Vagina (tissue), 2 donors: ENCODE measurements around the gene OR2V2. TPM values are rescaled to one million over a fixed set of nuclear protein-coding genes. Genes with fewer than 3 reads are reported as not detected.
A peak's percentile ranks its signal among the peaks of the same experiment; 100 is the strongest.

Experiments used
- DNase-seq, 2 donors: peaks; one replicate each; pipeline ENCODE4 v3.0.0-alpha.2; 2017; ENCODE audit errors: extremely low spot score in 2 of 2
- H3K27ac ChIP-seq: fragments of 200-600 bp; sonication (generic); one replicate; pipeline ENCODE4 v1.5.1; 2019
- H3K27me3 ChIP-seq: fragments of 200-600 bp; sonication (generic); one replicate; pipeline ENCODE4 v1.5.1; 2019
- H3K36me3 ChIP-seq, 2 donors: fragments of 200-600 bp; sonication (generic); one replicate each; pipeline ENCODE4 v1.5.1; 2017 to 2019
- H3K4me1 ChIP-seq: fragments of 200-600 bp; sonication (generic); one replicate; pipeline ENCODE4 v1.5.1; 2019
- H3K4me3 ChIP-seq, 2 donors: fragments of 200-600 bp; sonication (generic); 1 replicate in 1 of 2; 2 replicates in 1 of 2; pipeline ENCODE4 v1.5.1; 2016 to 2019
- H3K9me3 ChIP-seq: fragments of 200-600 bp; sonication (generic); one replicate; pipeline ENCODE4 v1.5.1; 2019
- POLR2A ChIP-seq, 2 donors: fragments of 450-650 bp; IDR thresholded peaks; one replicate each; pipeline ENCODE4 v1.6.1; 2017; ENCODE audit warnings: antibody characterized with exemption in 2 of 2, mild to moderate bottlenecking in 2 of 2, moderate library complexity in 2 of 2
- POLR2AphosphoS5 ChIP-seq, 2 donors: sonication (generic); formaldehyde crosslinking; IDR thresholded peaks; one replicate each; pipeline ENCODE4 v1.9.0; 2017; ENCODE audit warnings: antibody characterized with exemption in 2 of 2, mild to moderate bottlenecking in 2 of 2, low read depth in 1 of 2; ENCODE audit not compliant: insufficient read depth in 1 of 2
- intact Hi-C: fragments of 100-400 bp; cut with DNase I; formaldehyde crosslinking; loops from one replicate; pipeline ENCODE4 v1.15.1; 2023
- total RNA-seq: library from RNA; depleted of rRNA; stranded (reverse); fragments of >200 nt; gene quantifications from one replicate; pipeline ENCODE4 v1.2.3, GENCODE V29; 2016
- TF ChIP-seq, protein P1 (sequence below), 3 experiments: fragments of 450-650 bp in 2 of 3; fragments of 200-600 bp in 1 of 3; sonication (generic) in 1 of 3; IDR thresholded peaks; one replicate each; pipeline ENCODE4 v1.5.1; 2017 to 2019; ENCODE audit warnings: antibody characterized with exemption in 3 of 3, mild to moderate bottlenecking in 2 of 3, moderate library complexity in 2 of 3

Gene OR2V2
- total RNA-seq, 1 donor from 2014 or later: not detected

GRCh38 chr5:181203777-181204112 is 56.4 kb downstream of the OR2V2 start:
- no peaks in the 10 kb centered on the region for H3K27me3 ChIP-seq
- peak overlapping the region; percentile 87 for H3K27ac ChIP-seq
- intact Hi-C loops: no loop called here
- H3K9me3 ChIP-seq: no peaks in the 10 kb centered on the region
- H3K4me1 ChIP-seq: peaks cover 29% of the 10 kb centered on the region
- DNase-seq: no peak
- H3K36me3 ChIP-seq: no peaks in the 10 kb centered on the region
- TF ChIP-seq POLR2A (IDR thresholded peaks at IDR 0.05): no peak
- no peak for TF ChIP-seq POLR2AphosphoS5 (IDR thresholded peaks at IDR 0.05; ENCODE audit: insufficient read depth in 1 of 2, low read depth in 1 of 2)
- TF ChIP-seq, protein P1, sequence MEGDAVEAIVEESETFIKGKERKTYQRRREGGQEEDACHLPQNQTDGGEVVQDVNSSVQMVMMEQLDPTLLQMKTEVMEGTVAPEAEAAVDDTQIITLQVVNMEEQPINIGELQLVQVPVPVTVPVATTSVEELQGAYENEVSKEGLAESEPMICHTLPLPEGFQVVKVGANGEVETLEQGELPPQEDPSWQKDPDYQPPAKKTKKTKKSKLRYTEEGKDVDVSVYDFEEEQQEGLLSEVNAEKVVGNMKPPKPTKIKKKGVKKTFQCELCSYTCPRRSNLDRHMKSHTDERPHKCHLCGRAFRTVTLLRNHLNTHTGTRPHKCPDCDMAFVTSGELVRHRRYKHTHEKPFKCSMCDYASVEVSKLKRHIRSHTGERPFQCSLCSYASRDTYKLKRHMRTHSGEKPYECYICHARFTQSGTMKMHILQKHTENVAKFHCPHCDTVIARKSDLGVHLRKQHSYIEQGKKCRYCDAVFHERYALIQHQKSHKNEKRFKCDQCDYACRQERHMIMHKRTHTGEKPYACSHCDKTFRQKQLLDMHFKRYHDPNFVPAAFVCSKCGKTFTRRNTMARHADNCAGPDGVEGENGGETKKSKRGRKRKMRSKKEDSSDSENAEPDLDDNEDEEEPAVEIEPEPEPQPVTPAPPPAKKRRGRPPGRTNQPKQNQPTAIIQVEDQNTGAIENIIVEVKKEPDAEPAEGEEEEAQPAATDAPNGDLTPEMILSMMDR (IDR thresholded peaks at IDR 0.05): no peak
- peak overlapping the region; percentile 64 to 83 for H3K4me3 ChIP-seq

GRCh38 chr5:181204113-181204825 is 56.9 kb downstream of the OR2V2 start:
- TF ChIP-seq POLR2A (IDR thresholded peaks at IDR 0.05) (no peak), POLR2AphosphoS5 (IDR thresholded peaks at IDR 0.05; ENCODE audit: insufficient read depth in 1 of 2, low read depth in 1 of 2) (no peak)
- TF ChIP-seq, protein P1 (IDR thresholded peaks at IDR 0.05): no peak
- no peak for DNase-seq
- no peaks in the 10 kb centered on the region for H3K36me3 ChIP-seq
- peak overlapping the region; percentile 87 for H3K27ac ChIP-seq
- no peaks in the 10 kb centered on the region for H3K27me3 ChIP-seq
- H3K9me3 ChIP-seq: no peaks in the 10 kb centered on the region
- H3K4me1 ChIP-seq: peaks cover 29% of the 10 kb centered on the region
- H3K4me3 ChIP-seq: peak overlapping the region; percentile 64 to 83
- intact Hi-C loops: no loop called here

- Histone ChIP-seq H3K4me1 (peaks cover 29% of the 10 kb centered on the region), H3K36me3 (no peaks in the 10 kb centered on the region), H3K27me3 (no peaks in the 10 kb centered on the region), H3K27ac (peak within 1 kb of the TSS; percentile 87), H3K9me3 (no peaks in the 10 kb centered on the region), H3K4me3 (peak within 1 kb of the TSS; percentile 64 to 83)
- no peak for DNase-seq
- intact Hi-C loops: no loop called here
- TF ChIP-seq POLR2AphosphoS5 (IDR thresholded peaks at IDR 0.05; ENCODE audit: insufficient read depth in 1 of 2, low read depth in 1 of 2) (peak in 1 of 2 donors; percentile 19), POLR2A (IDR thresholded peaks at IDR 0.05) (no peak)
- TF ChIP-seq, protein P1 (IDR thresholded peaks at IDR 0.05): no peak
Observed at GRCh38 chr5:181204826-181205760, 57.7 kb downstream of the OR2V2 start, which contains the start of gene TRIM7. Gene TRIM7 (minus strand): TSS chr5:181205196. CDS start chr5:181205110, 86 bp downstream.

- H3K4me3 ChIP-seq: peak overlapping the region; percentile 64 to 83
- DNase-seq: no peak
- H3K27ac ChIP-seq: peak overlapping the region; percentile 87
- intact Hi-C loops: no loop called here
- no peaks in the 10 kb centered on the region for H3K36me3 ChIP-seq
- peaks cover 29% of the 10 kb centered on the region for H3K4me1 ChIP-seq
- no peaks in the 10 kb centered on the region for H3K9me3 ChIP-seq
- H3K27me3 ChIP-seq: no peaks in the 10 kb centered on the region
- TF ChIP-seq POLR2A (IDR thresholded peaks at IDR 0.05): no peak
- TF ChIP-seq POLR2AphosphoS5 (IDR thresholded peaks at IDR 0.05; ENCODE audit: insufficient read depth in 1 of 2, low read depth in 1 of 2): no peak
- TF ChIP-seq, protein P1 (IDR thresholded peaks at IDR 0.05): no peak
Observed at GRCh38 chr5:181205761-181206649, 58.6 kb downstream of the OR2V2 start.
